SK-N-SH (cell line): Measurements from ENCODE around the gene RERG. TPM values are rescaled to one million over a fixed set of nuclear protein-coding genes. Genes with fewer than 3 reads are reported as not detected.

Experiments
- CTCF ChIA-PET: fragments of 300-600, 350-600 bp; formaldehyde crosslinking; extraction: SDS; loops from one replicate; lab custom pipeline; 2021; lab: Yijun Ruan, JAX
- POLR2A ChIA-PET: fragments of 350-600 bp; sonication (Branson Sonifier 250); formaldehyde crosslinking; extraction: SDS; loops from one replicate; lab custom pipeline; 2020; ENCODE audit warnings: antibody characterized with exemption, inconsistent platforms; lab: Yijun Ruan, JAX
- DNase-seq: peaks from one replicate; pipeline ENCODE4 v3.0.0; 2012
- H2AFZ ChIP-seq: fragments of 200-600 bp; sonication (generic); 2 replicates; pipeline ENCODE4 v1.8.1; 2016; ENCODE audit warnings: antibody characterized with exemption, mild to moderate bottlenecking, low read depth
- H3F3A ChIP-seq: fragments of 200-600 bp; sonication (generic); replicated peaks from 2 replicates; pipeline ENCODE3; 2016; ENCODE audit warnings: antibody characterized with exemption, mild to moderate bottlenecking; ENCODE audit not compliant: insufficient read depth
- H3K27ac ChIP-seq, 2 experiments: fragments of 200-500 bp in 1 of 2; fragments of 200-600 bp in 1 of 2; sonication (Bioruptor generic) in 1 of 2; sonication (generic), shearing (Covaris generic) in 1 of 2; 2 replicates each; pipeline versions ENCODE4 v1.5.1 to v1.6.1; 2014 to 2016; ENCODE audit warnings: low read depth in 2 of 2, inconsistent platforms in 1 of 2, low read length in 1 of 2, mild to moderate bottlenecking in 1 of 2, mixed read lengths in 1 of 2
- H3K27me3 ChIP-seq: fragments of 200-600 bp; sonication (generic), shearing (Covaris generic); 2 replicates; pipeline ENCODE4 v1.6.1; 2016; ENCODE audit warnings: mixed run types; ENCODE audit not compliant: insufficient read depth
- H3K36me3 ChIP-seq, 2 experiments: fragments of 200-500 bp in 1 of 2; fragments of 200-600 bp in 1 of 2; sonication (Bioruptor generic) in 1 of 2; sonication (generic) in 1 of 2; replicated peaks in 1 of 2; 2 replicates each; pipeline versions ENCODE3 to v1.5.1; 2014 to 2016; ENCODE audit warnings: low read length in 1 of 2, mild to moderate bottlenecking in 1 of 2; ENCODE audit not compliant: insufficient read depth in 2 of 2, control insufficient read depth in 1 of 2
- H3K4me1 ChIP-seq, 2 experiments: fragments of 200-500 bp in 1 of 2; fragments of 200-600 bp in 1 of 2; sonication (Bioruptor generic) in 1 of 2; sonication (generic), shearing (Covaris generic) in 1 of 2; 2 replicates each; pipeline versions ENCODE4 v1.5.1 to v1.6.1; 2014 to 2016; ENCODE audit warnings: low read depth in 1 of 2, low read length in 1 of 2, mixed run types in 1 of 2; ENCODE audit not compliant: insufficient read depth in 2 of 2, control insufficient read depth in 1 of 2
- H3K4me2 ChIP-seq: fragments of 200-600 bp; sonication (generic), shearing (Covaris generic); 2 replicates; pipeline ENCODE4 v1.6.1; 2017; ENCODE audit warnings: mixed run types
- H3K4me3 ChIP-seq, 2 experiments: fragments of 200-500 bp in 1 of 2; fragments of 200-600 bp in 1 of 2; sonication (Bioruptor generic) in 1 of 2; sonication (generic), shearing (Covaris generic) in 1 of 2; 2 replicates each; pipeline versions ENCODE4 v1.5.1 to v1.8.1; 2014 to 2016; ENCODE audit warnings: low read depth in 2 of 2, inconsistent platforms in 1 of 2, low read length in 1 of 2, mild to moderate bottlenecking in 1 of 2, mixed read lengths in 1 of 2, moderate library complexity in 1 of 2
- H3K79me2 ChIP-seq: fragments of 200-600 bp; sonication (generic); 2 replicates; pipeline ENCODE4 v1.8.1; 2017; ENCODE audit warnings: mild to moderate bottlenecking; ENCODE audit not compliant: insufficient read depth
- H3K9ac ChIP-seq: fragments of 200-600 bp; sonication (generic); 2 replicates; pipeline ENCODE4 v1.6.1; 2017; ENCODE audit warnings: mixed run types
- H3K9me2 ChIP-seq: fragments of 200-600 bp; sonication (generic); 2 replicates; pipeline ENCODE4 v1.6.1; 2017; ENCODE audit warnings: mixed run types
- H3K9me3 ChIP-seq: fragments of 200-600 bp; sonication (generic); 2 replicates; pipeline ENCODE4 v1.6.1; 2017; ENCODE audit warnings: mixed run types, mild to moderate bottlenecking, moderate library complexity
- H4K20me1 ChIP-seq: fragments of 200-600 bp; sonication (generic); 2 replicates; pipeline ENCODE4 v1.6.1; 2017; ENCODE audit warnings: mild to moderate bottlenecking, mixed run types; ENCODE audit not compliant: insufficient read depth
- CHD2 ChIP-seq: fragments of 150-350 bp; IDR thresholded peaks from 2 replicates; pipeline ENCODE4 v1.6.1; 2018; ENCODE audit warnings: low read length; ENCODE audit not compliant: partially characterized antibody
- CTCF ChIP-seq: fragments of 200-600 bp; sonication (generic); IDR thresholded peaks from 2 replicates; pipeline ENCODE4 v1.6.1; 2017; ENCODE audit warnings: antibody characterized with exemption, mild to moderate bottlenecking, moderate library complexity
- ELF1 ChIP-seq: IDR thresholded peaks from 2 replicates; pipeline ENCODE4 v1.4.0; 2012
- EP300 ChIP-seq, 2 experiments: IDR thresholded peaks; 2 replicates each; pipeline versions ENCODE4 v1.4.0 to v1.6.1; 2012; ENCODE audit warnings: borderline replicate concordance in 1 of 2, low read depth in 1 of 2, low read length in 1 of 2
- FOXM1 ChIP-seq: IDR thresholded peaks from 2 replicates; pipeline ENCODE4 v1.4.0; 2012; ENCODE audit warnings: low read depth, mild to moderate bottlenecking
- MAX ChIP-seq: IDR thresholded peaks from 2 replicates; pipeline ENCODE4 v1.4.0; 2012; ENCODE audit warnings: low read depth
- MEF2A ChIP-seq: IDR thresholded peaks from 2 replicates; pipeline ENCODE4 v1.4.0; 2012; ENCODE audit warnings: low read depth, borderline replicate concordance
- MXI1 ChIP-seq: IDR thresholded peaks from 2 replicates; pipeline ENCODE4 v1.6.1; 2012; ENCODE audit warnings: mild to moderate bottlenecking, low read depth, low read length, improper control_type of control experiment
- PBX3 ChIP-seq: IDR thresholded peaks from 2 replicates; pipeline ENCODE4; 2012
- RAD21 ChIP-seq: IDR thresholded peaks from 2 replicates; pipeline ENCODE4 v1.6.1; 2012; ENCODE audit warnings: mild to moderate bottlenecking, low read length
- REST ChIP-seq: IDR thresholded peaks from 2 replicates; pipeline ENCODE4 v1.6.1; 2012; ENCODE audit warnings: mild to moderate bottlenecking, low read depth, low read length, moderate library complexity
- TAF1 ChIP-seq: IDR thresholded peaks from 2 replicates; pipeline ENCODE4 v1.6.1; 2012; ENCODE audit warnings: low read depth, mild to moderate bottlenecking, low read length, moderate library complexity, borderline replicate concordance
- TEAD4 ChIP-seq: IDR thresholded peaks from 2 replicates; pipeline ENCODE4 v1.4.0; 2012; ENCODE audit warnings: mild to moderate bottlenecking, borderline replicate concordance; ENCODE audit not compliant: insufficient read depth
- USF2 ChIP-seq: fragments of 150-350 bp; IDR thresholded peaks from 2 replicates; pipeline ENCODE4 v1.6.1; 2017; ENCODE audit warnings: antibody characterized with exemption, low read length, low read depth, borderline replicate concordance
- ZBTB33 ChIP-seq: IDR thresholded peaks from 2 replicates; pipeline ENCODE4 v1.4.0; 2012; ENCODE audit warnings: low read depth, borderline replicate concordance
- WGBS: methylation state at CpG from one replicate; pipeline ENCODE4 v1.1.6; 2017; ENCODE audit warnings: low lambda C conversion rate; 5-methylcytosine and 5-hydroxymethylcytosine counted together
- polyA plus RNA-seq, 3 experiments: library from polyadenylated mRNA; depleted of rRNA; stranded (reverse); fragments of >200 nt; gene quantifications; 2 replicates each; pipeline ENCODE4 v1.2.3, GENCODE V29; 2012

RERG gene
- polyA plus RNA-seq, 1 of the 3 experiments (the other 2 are of a cell fraction) = 0.49 TPM

GRCh38 chr12:15225136-15225862 lies 4.1 kb upstream of the RERG start:
- ChIA-PET CTCF (interaction anchor here (1.0 to 2.0 kb wide), 2 partner anchors 300 to 614 kb away, joined by 3 to 5 read pairs; no protein-coding TSS in a partner anchor), POLR2A (no interaction called here)
- no peak for DNase-seq

More at GRCh38 chr12:15225136-15225862, 4.1 kb upstream of the RERG start:
- TF ChIP-seq EP300 (IDR thresholded peaks at IDR 0.05; ENCODE audit: borderline replicate concordance in 1 of 2, low read depth in 1 of 2, low read length in 1 of 2) = no peak
- no peak for TF ChIP-seq PBX3
- TF ChIP-seq REST = no peak
- TF ChIP-seq TEAD4 = no peak
- TF ChIP-seq MAX = no peak
- no peak for TF ChIP-seq ZBTB33
- TF ChIP-seq USF2 = no peak
- no peak for TF ChIP-seq CTCF
- TF ChIP-seq RAD21 = no peak
- TF ChIP-seq MEF2A = no peak
- no peak for TF ChIP-seq CHD2
- TF ChIP-seq FOXM1 = no peak
- TF ChIP-seq TAF1 = no peak
- TF ChIP-seq ELF1 = no peak
- no peak for TF ChIP-seq MXI1
- H3K9ac ChIP-seq = no peak overlapping the region
- H4K20me1 ChIP-seq = no peaks in the 10 kb centered on the region
- H3K79me2 ChIP-seq = no peaks in the 10 kb centered on the region
- H3F3A ChIP-seq = no peaks in the 10 kb centered on the region
- no peak overlapping the region for H3K27ac ChIP-seq
- no peaks in the 10 kb centered on the region for H3K9me3 ChIP-seq
- no peaks in the 10 kb centered on the region for H3K9me2 ChIP-seq
- H3K4me3 ChIP-seq = no peak overlapping the region
- no peaks in the 10 kb centered on the region for H3K36me3 ChIP-seq
- 50% methylated on average over 2 of the region's 2 CpGs for WGBS
- peaks cover 9% of the 10 kb centered on the region; the same call in 1 of the 2 replicates for H3K27me3 ChIP-seq
- peaks cover 0 to 4% of the 10 kb centered on the region in 2 experiments; a peak in 3 of 4 replicates for H3K4me1 ChIP-seq
- H3K4me2 ChIP-seq = no peak overlapping the region
- H2AFZ ChIP-seq = no peak overlapping the region
